Ovary (tissue), 9 donors: ENCODE results near the gene CMTM3. TPM values are rescaled to one million over a fixed set of nuclear protein-coding genes. Genes with fewer than 3 reads are reported as not detected.
"Not testable (repeated sequence)": the region's sequence is repeated elsewhere in the genome, so short reads cannot be mapped to it uniquely, and the experiment has no call there.

ENCODE experiments used
- DNase-seq, 5 donors: peaks; one replicate each; pipeline ENCODE4 v3.0.0-alpha.2; 2019 to 2020
- H3K27ac ChIP-seq, 2 donors: fragments of 200-600 bp; one replicate each; pipeline versions ENCODE4 v1.5.1 to v1.8.0; 2019 to 2022
- H3K27me3 ChIP-seq: fragments of 200-600 bp; one replicate; pipeline ENCODE4 v1.8.0; 2022
- H3K36me3 ChIP-seq: fragments of 200-600 bp; sonication (generic); one replicate; pipeline ENCODE4 v1.5.1; 2019
- H3K4me1 ChIP-seq: one replicate; pipeline ENCODE4 v1.8.1; 2013; ENCODE audit warnings: mild to moderate bottlenecking, moderate library complexity; ENCODE audit not compliant: insufficient read depth
- H3K4me3 ChIP-seq: fragments of 200-600 bp; sonication (generic); one replicate; pipeline ENCODE4 v1.5.1; 2017
- H3K9me3 ChIP-seq, 2 donors: fragments of 200-600 bp in 1 of 2; sonication (generic) in 1 of 2; one replicate each; pipeline versions ENCODE4 v1.5.1 to v1.8.1; 2013 to 2019; ENCODE audit warnings: mild to moderate bottlenecking in 1 of 2, moderate library complexity in 1 of 2
- EP300 ChIP-seq: sonication (generic); formaldehyde crosslinking; IDR thresholded peaks from one replicate; pipeline ENCODE4 v1.6.1; 2017; ENCODE audit warnings: antibody characterized with exemption
- POLR2A ChIP-seq: fragments of 450-650 bp; IDR thresholded peaks from one replicate; pipeline ENCODE4 v1.6.1; 2017; ENCODE audit warnings: antibody characterized with exemption, mild to moderate bottlenecking, moderate library complexity
- WGBS, 3 donors: extraction: QIAGEN DNeasy Blood & Tissue Kit in 1 of 3; methylation state at CpG; one replicate each; pipeline versions ENCODE4 v1.1.5 to v1.1.7; 2013 to 2017; 5-methylcytosine and 5-hydroxymethylcytosine counted together
- intact Hi-C, 4 donors: fragments of 100-400 bp; cut with DNase I; formaldehyde crosslinking; loops; one replicate each; pipeline versions ENCODE4 v1.11.0 to v1.15.1; 2022 to 2023
- polyA plus RNA-seq, 2 donors: library from polyadenylated mRNA; stranded (reverse); fragments of 200-250 nt in 1 of 2; fragments of 350-450 nt in 1 of 2; fragmentation: Illumina TruSeq in 1 of 2; extraction: RNeasy Lipid Tissue Mini Kit (QIAGEN cat#74804) in 1 of 2; gene quantifications; one replicate each; pipeline ENCODE4 v1.2.3, GENCODE V29; 2013 to 2014
- total RNA-seq, 7 donors: library from RNA; depleted of rRNA in 2 of 7; stranded (reverse); fragments of >200 nt in 2 of 7; fragmentation: NEBNext Ultra II Directional in 3 of 7; extraction: Animal tissue kit (Norgen Biotek cat#: 25700) in 3 of 7; gene quantifications; one replicate each; pipeline versions ENCODE4 v1.1.0 to v1.2.4, GENCODE V29; 2016 to 2023
- TF ChIP-seq, protein P1 (sequence below), 3 donors: fragments of 450-650 bp in 2 of 3; fragments of 200-600 bp in 1 of 3; IDR thresholded peaks; one replicate each; pipeline versions ENCODE4 v1.5.1 to v1.8.0; 2016 to 2022; ENCODE audit warnings: antibody characterized with exemption in 3 of 3, mild to moderate bottlenecking in 1 of 3
- donor health status: DM: no; HTN: no; CAD: no; lungs with moderate emphysema.
- donor health status: DM: no; HTN: no; CAD: no.
- donor health status: Bipolar disorder and iron deficiency.
- donor health status: DM: yes; HTN: yes; CAD: no.
- donor health status: DM: no; HTN: no; CAD: no.
- donor health status: DM: yes; HTN: yes; CAD: no.

CMTM3 gene
- total and polyA plus RNA-seq, 9 donors, result 22.9 to 60.5 (median 43.2) TPM

DNA sequence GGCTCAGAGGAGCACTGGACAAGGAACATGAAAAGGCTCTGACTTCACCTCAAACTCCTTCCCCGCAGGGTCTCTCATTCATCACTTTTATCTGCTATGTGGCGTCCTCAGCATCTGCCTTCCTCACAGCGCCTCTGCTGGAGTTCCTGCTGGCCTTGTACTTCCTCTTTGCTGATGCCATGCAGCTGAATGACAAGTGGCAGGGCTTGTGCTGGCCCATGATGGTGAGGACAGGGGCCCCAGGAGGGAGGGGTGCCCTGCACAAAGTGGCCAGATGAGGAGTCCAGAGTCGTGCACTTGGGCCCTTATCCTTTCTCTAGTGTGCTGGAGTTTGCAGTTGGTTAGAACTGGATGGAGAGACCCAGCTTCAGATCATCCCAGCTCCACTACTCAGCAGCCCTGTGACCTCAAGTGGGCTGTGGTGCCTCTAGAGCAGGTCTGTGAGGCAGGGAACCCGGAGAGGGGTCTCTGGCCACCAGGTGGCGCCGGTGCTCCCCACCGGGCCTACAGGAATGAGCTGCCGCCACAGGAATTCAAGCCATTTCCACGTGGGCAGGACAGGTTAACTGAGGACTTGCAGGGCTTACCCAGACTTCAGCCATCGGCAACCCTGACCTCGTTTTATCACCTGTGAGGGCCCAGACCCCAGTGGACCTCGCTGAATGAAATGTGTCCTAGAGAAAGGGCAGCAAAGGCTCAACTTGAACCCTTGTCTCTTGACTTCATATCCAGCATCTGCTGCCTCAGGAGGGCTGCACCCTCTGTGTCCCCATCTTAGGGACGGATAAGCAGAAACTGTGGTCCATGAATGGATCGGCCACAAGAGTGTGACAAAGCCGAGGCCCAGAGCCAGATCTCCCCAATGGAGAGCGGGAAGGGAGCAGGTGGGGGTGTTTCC is 4.0 kb downstream of the CMTM3 start:
- intact Hi-C loops, result loop anchor here in 3 of 4 donors (5.0 to 10.0 kb wide), 6 partner anchors 54 to 256 kb away; partner anchors contain the start of genes CKLF (in 1 of the 3) and TK2 (in 1 of the 3)
- Histone ChIP-seq H3K4me1 (peaks cover 4% of the 10 kb centered on the region), H3K27ac (no peak overlapping the region), H3K27me3 (no peaks in the 10 kb centered on the region), H3K36me3 (no peaks in the 10 kb centered on the region), H3K9me3 (no peaks in the 10 kb centered on the region), H3K4me3 (no peak overlapping the region)
- TF ChIP-seq EP300, result no peak
- TF ChIP-seq, protein P1, sequence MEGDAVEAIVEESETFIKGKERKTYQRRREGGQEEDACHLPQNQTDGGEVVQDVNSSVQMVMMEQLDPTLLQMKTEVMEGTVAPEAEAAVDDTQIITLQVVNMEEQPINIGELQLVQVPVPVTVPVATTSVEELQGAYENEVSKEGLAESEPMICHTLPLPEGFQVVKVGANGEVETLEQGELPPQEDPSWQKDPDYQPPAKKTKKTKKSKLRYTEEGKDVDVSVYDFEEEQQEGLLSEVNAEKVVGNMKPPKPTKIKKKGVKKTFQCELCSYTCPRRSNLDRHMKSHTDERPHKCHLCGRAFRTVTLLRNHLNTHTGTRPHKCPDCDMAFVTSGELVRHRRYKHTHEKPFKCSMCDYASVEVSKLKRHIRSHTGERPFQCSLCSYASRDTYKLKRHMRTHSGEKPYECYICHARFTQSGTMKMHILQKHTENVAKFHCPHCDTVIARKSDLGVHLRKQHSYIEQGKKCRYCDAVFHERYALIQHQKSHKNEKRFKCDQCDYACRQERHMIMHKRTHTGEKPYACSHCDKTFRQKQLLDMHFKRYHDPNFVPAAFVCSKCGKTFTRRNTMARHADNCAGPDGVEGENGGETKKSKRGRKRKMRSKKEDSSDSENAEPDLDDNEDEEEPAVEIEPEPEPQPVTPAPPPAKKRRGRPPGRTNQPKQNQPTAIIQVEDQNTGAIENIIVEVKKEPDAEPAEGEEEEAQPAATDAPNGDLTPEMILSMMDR (IDR thresholded peaks at IDR 0.05), result peak; percentile 74 to 89 (median 80)
- DNase-seq, result peak; percentile 85 to 93 (median 89)
- 28 to 32% (median 29%) methylated on average over 17 of the region's 17 CpGs for WGBS, 3 donors

DNA sequence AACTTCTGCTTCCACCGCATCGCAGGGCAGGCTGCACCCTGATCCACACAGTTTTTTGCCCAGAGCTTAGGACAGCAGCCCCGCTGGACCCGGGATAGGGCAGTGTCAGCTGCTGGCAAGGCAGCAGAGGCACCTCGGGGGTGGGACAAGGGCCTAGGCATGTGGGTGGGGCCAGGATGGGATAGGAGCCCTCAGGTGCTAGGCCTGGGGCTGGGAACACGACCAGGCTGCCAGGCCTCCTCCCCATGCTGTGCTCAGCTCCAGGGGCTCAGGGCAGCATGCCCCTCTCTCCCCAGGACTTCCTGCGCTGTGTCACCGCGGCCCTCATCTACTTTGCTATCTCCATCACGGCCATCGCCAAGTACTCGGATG is 4.6 kb downstream of the CMTM3 start:
- DNase-seq, result peak in 1 of 5 donors; percentile 35
- Histone ChIP-seq H3K4me1 (peaks cover 3% of the 10 kb centered on the region), H3K4me3 (no peak overlapping the region), H3K9me3 (no peaks in the 10 kb centered on the region), H3K27me3 (no peaks in the 10 kb centered on the region), H3K36me3 (no peaks in the 10 kb centered on the region), H3K27ac (no peak overlapping the region)
- WGBS, 3 donors, result 75 to 85% (median 79%) methylated on average over 12 of the region's 12 CpGs
- intact Hi-C loops, result loop anchor here in 3 of 4 donors (5.0 to 10.0 kb wide), 6 partner anchors 54 to 256 kb away; partner anchors contain the start of genes CKLF (in 1 of the 3) and TK2 (in 1 of the 3)
- TF ChIP-seq POLR2A (no peak), EP300 (no peak)
- TF ChIP-seq, protein P1 (IDR thresholded peaks at IDR 0.05), result no peak

DNA sequence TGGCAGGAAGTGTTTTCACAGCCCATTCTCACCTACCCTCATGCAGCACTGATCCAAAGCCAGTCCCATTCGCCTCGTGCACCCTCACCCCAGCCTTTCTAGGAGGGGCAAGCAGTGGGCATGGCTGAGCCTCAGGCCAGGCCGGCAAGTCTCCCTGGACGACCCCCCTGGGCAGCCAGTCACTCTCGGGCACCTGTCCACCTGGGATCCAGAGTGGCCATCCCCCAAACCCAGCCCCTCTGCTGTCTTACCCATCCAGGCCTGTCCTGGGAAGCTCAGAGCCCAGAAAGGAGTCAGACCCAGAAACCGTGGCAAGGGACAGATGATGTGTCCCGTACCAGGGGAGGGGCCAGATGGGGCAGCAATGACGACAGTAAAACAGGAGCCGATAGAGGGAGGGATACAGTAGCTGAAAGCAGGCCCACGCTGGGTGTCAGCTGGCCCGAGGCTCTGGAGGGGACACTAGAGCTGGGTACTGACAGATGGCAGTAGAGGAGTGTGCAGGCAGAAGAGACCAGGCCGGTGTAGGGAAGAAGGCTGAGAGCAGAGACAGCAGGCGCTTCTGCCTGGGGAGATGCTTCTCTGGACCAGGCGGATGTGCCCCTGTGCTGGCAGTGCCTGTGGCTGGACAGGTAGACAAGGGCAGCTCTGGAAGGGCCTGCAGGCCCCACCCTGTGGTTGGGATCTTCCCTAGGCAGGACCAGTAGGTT is 5.8 kb downstream of the CMTM3 start:
- no peak overlapping the region for H3K27ac ChIP-seq
- TF ChIP-seq EP300, result no peak
- no peak for TF ChIP-seq POLR2A
- TF ChIP-seq, protein P1 (IDR thresholded peaks at IDR 0.05), result no peak
- peaks cover 3% of the 10 kb centered on the region for H3K4me1 ChIP-seq
- intact Hi-C loops, result loop anchor here in 1 of 4 donors (5.0 kb wide), 1 partner anchor 257 kb away; no protein-coding TSS in a partner anchor
- H3K36me3 ChIP-seq, result no peaks in the 10 kb centered on the region
- no peaks in the 10 kb centered on the region for H3K27me3 ChIP-seq
- 87 to 89% (median 89%) methylated on average over 14 of the region's 14 CpGs for WGBS, 3 donors
- H3K9me3 ChIP-seq, result no peaks in the 10 kb centered on the region
- H3K4me3 ChIP-seq, result no peak overlapping the region
- DNase-seq, result no peak

- intact Hi-C loops, result loop anchor here in 1 of 4 donors (5.0 kb wide), 1 partner anchor 255 kb away; no protein-coding TSS in a partner anchor
- not testable (repeated sequence) for H3K4me1 ChIP-seq, H3K36me3 ChIP-seq, DNase-seq, H3K9me3 ChIP-seq, H3K27me3 ChIP-seq, H3K4me3 ChIP-seq, H3K27ac ChIP-seq
- 91 to 92% (median 91%) methylated on average over 8 of the region's 8 CpGs for WGBS, 3 donors
Measured at GRCh38 chr16:66611911-66612310, 7.4 kb downstream of the CMTM3 start.
